Endothelial cell of umbilical vein (primary cell): ENCODE data around the gene TAOK2. TPM values are rescaled to one million over a fixed set of nuclear protein-coding genes. Genes with fewer than 3 reads are reported as not detected.

ENCODE experiments used
- Bru-seq: library from RNA; stranded (reverse); fragments of 400-500 nt; gene quantifications from one replicate; lab custom pipeline; 2021; lab: Mats Ljungman, UMichigan
- BruChase-seq, 2 experiments: library from RNA; stranded (reverse); fragments of 400-500 nt; gene quantifications; one replicate each; lab custom pipeline; 2021; lab: Mats Ljungman, UMichigan
- BruUV-seq: library from RNA; stranded (reverse); fragments of 400-500 nt; replicated peaks from 2 replicates; lab custom pipeline; 2021; lab: Mats Ljungman, UMichigan
- CTCF ChIA-PET: fragments of 300-600, 350-600 bp; sonication (Branson Sonifier 250); formaldehyde crosslinking; loops from one replicate; lab custom pipeline; 2021; ENCODE audit warnings: antibody characterized with exemption, inconsistent platforms; lab: Charles Lee
- POLR2A ChIA-PET: fragments of 300-600, 350-600 bp; sonication (Branson Sonifier 250); formaldehyde crosslinking; loops from one replicate; lab custom pipeline; 2021; ENCODE audit warnings: antibody characterized with exemption, inconsistent platforms; lab: Charles Lee
- DNase-seq: peaks from one replicate; pipeline ENCODE4 v3.0.0-alpha.2; 2011; ENCODE audit warnings: low read depth, low spot score
- FAIRE-seq: peaks from 2 replicates; lab custom pipeline; 2011; peaks lifted over from hg19 to GRCh38; lab: Jason Lieb, UNC
- H2AFZ ChIP-seq: 2 replicates; pipeline ENCODE4 v1.6.0; 2012; ENCODE audit warnings: low read depth, low read length, control low read depth, inconsistent platforms
- H3K27ac ChIP-seq: 2 replicates; pipeline ENCODE4 v1.5.1; 2011; ENCODE audit warnings: low read depth, mild to moderate bottlenecking, control low read depth, low read length, moderate library complexity; ENCODE audit not compliant: insufficient read depth
- H3K27me3 ChIP-seq, 2 experiments: 2 replicates each; pipeline versions ENCODE4 v1.6.0 to v1.6.1; 2011; ENCODE audit warnings: low read length in 2 of 2, mixed read lengths in 1 of 2; ENCODE audit not compliant: control insufficient read depth in 2 of 2, insufficient read depth in 2 of 2
- H3K36me3 ChIP-seq, 2 experiments: 2 replicates in 1 of 2; 3 replicates in 1 of 2; pipeline ENCODE4 v1.5.1; 2011; ENCODE audit warnings: low read length in 2 of 2, mild to moderate bottlenecking in 1 of 2, moderate library complexity in 1 of 2; ENCODE audit not compliant: control insufficient read depth in 2 of 2, insufficient read depth in 2 of 2; ENCODE audit errors: extremely low read depth in 1 of 2
- H3K4me1 ChIP-seq: 3 replicates; pipeline ENCODE4 v1.5.1; 2011; ENCODE audit warnings: mild to moderate bottlenecking, low read length; ENCODE audit not compliant: control insufficient read depth, insufficient read depth; ENCODE audit errors: extremely low read depth
- H3K4me2 ChIP-seq: 2 replicates; pipeline ENCODE4 v1.6.1; 2011; ENCODE audit warnings: low read length, control low read depth, mixed read lengths; ENCODE audit not compliant: insufficient read depth
- H3K4me3 ChIP-seq, 3 experiments: fragments of 200-600 bp in 1 of 3; sonication (generic), shearing (Covaris generic) in 1 of 3; replicated peaks in 1 of 3; 2 replicates each; pipeline ENCODE4 v1.5.1; 2011 to 2016; ENCODE audit warnings: control low read depth in 3 of 3, low read length in 3 of 3, mild to moderate bottlenecking in 2 of 3, inconsistent platforms in 1 of 3, low read depth in 1 of 3, moderate library complexity in 1 of 3; ENCODE audit not compliant: insufficient read depth in 1 of 3
- H3K79me2 ChIP-seq: 2 replicates; pipeline ENCODE4 v1.6.0; 2012; ENCODE audit warnings: low read length, inconsistent platforms; ENCODE audit not compliant: control insufficient read depth, insufficient read depth
- H3K9ac ChIP-seq: replicated peaks from 2 replicates; pipeline ENCODE3; 2011; ENCODE audit warnings: low read length, control low read depth; ENCODE audit not compliant: insufficient read depth; ENCODE audit errors: extremely low read depth
- H3K9me1 ChIP-seq: replicated peaks from 3 replicates; pipeline ENCODE4 v1.6.0; 2011; ENCODE audit warnings: mild to moderate bottlenecking, low read length; ENCODE audit not compliant: control insufficient read depth, insufficient read depth; ENCODE audit errors: extremely low read depth
- H3K9me3 ChIP-seq: replicated peaks from 2 replicates; pipeline ENCODE4 v1.5.1; 2012; ENCODE audit warnings: low read length, inconsistent platforms; ENCODE audit not compliant: control insufficient read depth, insufficient read depth
- H4K20me1 ChIP-seq: replicated peaks from 2 replicates; pipeline ENCODE3; 2011; ENCODE audit warnings: mild to moderate bottlenecking, low read length; ENCODE audit not compliant: control insufficient read depth, insufficient read depth; ENCODE audit errors: extremely low read depth
- CTCF ChIP-seq, 2 donors: IDR thresholded peaks; 1 replicate in 1 of 2; 2 replicates in 1 of 2; pipeline ENCODE4 v1.5.1; 2011; ENCODE audit warnings: low read length in 2 of 2, mild to moderate bottlenecking in 2 of 2, moderate library complexity in 2 of 2, control low read depth in 1 of 2, inconsistent platforms in 1 of 2, low read depth in 1 of 2; ENCODE audit not compliant: insufficient read depth in 1 of 2; ENCODE audit errors: extremely low read depth in 1 of 2
- EZH2 ChIP-seq: IDR thresholded peaks from 2 replicates; pipeline ENCODE4 v1.6.1; 2012; ENCODE audit warnings: borderline replicate concordance, low read depth, mild to moderate bottlenecking, moderate library complexity, low read length, inconsistent platforms; ENCODE audit not compliant: severe bottlenecking
- FOS ChIP-seq: IDR thresholded peaks from 2 replicates; pipeline ENCODE4 v1.6.1; 2011; ENCODE audit warnings: mild to moderate bottlenecking, low read length, moderate library complexity, borderline replicate concordance; ENCODE audit not compliant: insufficient read depth
- GATA2 ChIP-seq: IDR thresholded peaks from 2 replicates; pipeline ENCODE4 v1.7.0; 2011; ENCODE audit warnings: low read depth, mild to moderate bottlenecking, moderate library complexity, mixed read lengths, low read length; ENCODE audit not compliant: insufficient read length, insufficient read depth
- JUN ChIP-seq: IDR thresholded peaks from 2 replicates; pipeline ENCODE4 v1.6.1; 2011; ENCODE audit warnings: borderline replicate concordance, low read depth; ENCODE audit not compliant: insufficient read length, insufficient read depth
- MAX ChIP-seq: IDR thresholded peaks from 2 replicates; pipeline ENCODE4 v1.6.1; 2011; ENCODE audit not compliant: insufficient read depth, insufficient read length
- MYC ChIP-seq: IDR thresholded peaks from one replicate; pipeline ENCODE4 v1.6.1; 2011; ENCODE audit warnings: mild to moderate bottlenecking, low read depth, low read length
- POLR2A ChIP-seq: IDR thresholded peaks from 2 replicates; pipeline ENCODE4 v1.6.1; 2012; ENCODE audit warnings: low read depth, mild to moderate bottlenecking, control low read depth, low read length
- POLR2AphosphoS5 ChIP-seq: IDR thresholded peaks from 2 replicates; pipeline ENCODE4 v1.6.1; 2012; ENCODE audit warnings: low read depth, mild to moderate bottlenecking, control low read depth, low read length, moderate library complexity; ENCODE audit not compliant: insufficient read depth
- dilution Hi-C: fragments of 300-500 bp; cut with MboI; formaldehyde crosslinking; loops from one replicate; pipeline ENCODE4 v1.15.0; 2019; ENCODE audit warnings: low sequenced_read_pairs; ENCODE audit not compliant: extremely low pct_ligation_motif_present
- intact Hi-C: fragments of 100-400 bp; cut with micrococcal nuclease; formaldehyde crosslinking; loops from one replicate; pipeline ENCODE4 v1.10.0; 2022
- long read RNA-seq: library from polyadenylated mRNA; stranded (forward); transcript quantifications from one replicate; pipeline ENCODE4 v2.0.0, GENCODE V29; 2021
- polyA minus RNA-seq, 3 experiments: library from RNA; depleted of rRNA, polyadenylated mRNA; stranded (reverse); fragments of >200 nt; gene quantifications; 1 replicate in 1 of 3; 2 replicates in 2 of 3; pipeline ENCODE4 v1.2.3, GENCODE V29; 2011
- polyA plus RNA-seq, 4 experiments: library from polyadenylated mRNA; depleted of rRNA in 3 of 4; stranded (reverse) in 3 of 4; unstranded in 1 of 4; fragments of >200 nt; gene quantifications; 2 replicates each; pipeline versions ENCODE4 v1.2.1 to v1.2.3, GENCODE V29; 2011 to 2012; ENCODE audit warnings: missing spikeins in 1 of 4
- total RNA-seq: library from RNA; stranded (reverse); gene quantifications from 2 replicates; pipeline ENCODE4 v1.2.3, GENCODE V29; 2021

Gene TAOK2
- 112 and 114 TPM in 2 replicates for total RNA-seq
- polyA plus RNA-seq: 52.8 and 57.5 TPM in 2 replicates
- 31.8 and 41.7 TPM in 2 replicates for polyA plus RNA-seq (2011; cell fraction: cytosol; rRNA removed)
- polyA plus RNA-seq (2011; cell fraction: nucleus; rRNA removed): 179 and 192 TPM in 2 replicates
- polyA plus RNA-seq (2012): 44.4 and 50.9 TPM in 2 replicates
- 71.1 and 77.2 TPM in 2 replicates for polyA minus RNA-seq
- polyA minus RNA-seq (2011; cell fraction: cytosol; rRNA and poly(A)+ RNA removed): 15.8 TPM
- polyA minus RNA-seq (2011; cell fraction: nucleus; rRNA and poly(A)+ RNA removed): 63.8 and 70.5 TPM in 2 replicates
- Bru-seq, nascent RNA: percentile 88 among the genes with signal in this experiment
- percentile 97 among the genes with signal in this experiment for BruChase-seq, experiment 1, labeled RNA remaining after a 6-hour chase
- BruChase-seq, experiment 2, labeled RNA remaining after a 2-hour chase: percentile 97 among the genes with signal in this experiment
- long read RNA-seq, partial matches to known transcripts: 19 of 30 reads
- long read RNA-seq, other reads (novel, unspliced or antisense): 11 of 30 reads

- no peaks in the 10 kb centered on the region for H3K9me1 ChIP-seq
- dilution Hi-C loops: no loop called here
- peak within 1 kb of the TSS; percentile 93 for H3K9ac ChIP-seq
- peak within 1 kb of the TSS; percentile 81 for H3K27ac ChIP-seq
- FAIRE-seq (peak; percentile 95), DNase-seq (peak; percentile 100)
- H3K79me2 ChIP-seq: peaks cover 49% of the 10 kb centered on the region
- ChIA-PET CTCF (interaction anchor here (0.6 to 2.3 kb wide), 12 partner anchors 11 to 166 kb away, joined by 3 to 17 read pairs (median 4); partner anchors contain the start of genes CDIPT, KCTD13 and TMEM219), POLR2A (interaction anchor here (0.5 to 1.4 kb wide), 12 partner anchors 11 to 183 kb away, joined by 3 to 14 read pairs (median 3); partner anchors contain the start of genes ASPHD1, KCTD13, KIF22 and SEZ6L2)
- TF ChIP-seq CTCF (IDR thresholded peaks at IDR 0.05; ENCODE audit: extremely low read depth in 1 of 2, insufficient read depth in 1 of 2, low read depth in 1 of 2, low read length in 2 of 2) (no peak), POLR2AphosphoS5 (peak; percentile 93), MYC (no peak), POLR2A (peak; percentile 89), JUN (no peak), FOS (no peak), MAX (peak; percentile 81), GATA2 (no peak), EZH2 (no peak)
- no peaks in the 10 kb centered on the region for H3K9me3 ChIP-seq
- H3K4me1 ChIP-seq: peaks cover 38% of the 10 kb centered on the region
- intact Hi-C loops: loop anchor here (1.0 to 5.0 kb wide), 6 partner anchors 11 to 166 kb away; partner anchors contain the start of genes CDIPT, INO80E, KCTD13 and MAZ
- H3K27me3 ChIP-seq: no peaks in the 10 kb centered on the region
- H2AFZ ChIP-seq: peak within 1 kb of the TSS; percentile 24
- H3K4me2 ChIP-seq: peak within 1 kb of the TSS; percentile 98
- no TSS peak for BruUV-seq
- no peaks in the 10 kb centered on the region for H4K20me1 ChIP-seq
- H3K4me3 ChIP-seq: peak within 1 kb of the TSS; percentile 79 to 95 (median 94)
- H3K36me3 ChIP-seq: peaks cover 8 to 21% of the 10 kb centered on the region in 2 experiments
Measured at GRCh38 chr16:29973384-29974246, at the start of gene TAOK2. TAOK2 (plus strand) TSS chr16:29973868; CDS start chr16:29977773, 3,905 bp downstream.
